Liver (tissue), 3 donors: ENCODE results near the gene NR1I3.

Source experiments
- CTCF ChIP-seq: fragments of 150-350 bp; IDR thresholded peaks from 2 replicates; pipeline ENCODE4 v1.5.1; 2017; ENCODE audit warnings: improper control_type of control experiment, low read depth, low read length; ENCODE audit not compliant: missing input control
- FOXA1 ChIP-seq: IDR thresholded peaks from 2 replicates; pipeline ENCODE4 v1.6.1; 2016; ENCODE audit warnings: antibody characterized with exemption
- JUND ChIP-seq, 2 donors: IDR thresholded peaks; 2 replicates each; pipeline ENCODE4 v1.6.1; 2016; ENCODE audit warnings: antibody characterized with exemption in 2 of 2
- RXRA ChIP-seq, 2 donors: IDR thresholded peaks; 2 replicates each; pipeline ENCODE4 v1.6.1; 2017 to 2018; ENCODE audit warnings: antibody characterized with exemption in 2 of 2, mild to moderate bottlenecking in 1 of 2
- YY1 ChIP-seq: IDR thresholded peaks from 2 replicates; pipeline ENCODE4 v1.6.1; 2016; ENCODE audit warnings: antibody characterized with exemption, mild to moderate bottlenecking
- TF ChIP-seq, protein P1 (sequence below): IDR thresholded peaks from 2 replicates; pipeline ENCODE4 v1.6.1; 2016; ENCODE audit warnings: antibody characterized with exemption
- donor health status: healthy.
- donor health status: healthy.

DNA sequence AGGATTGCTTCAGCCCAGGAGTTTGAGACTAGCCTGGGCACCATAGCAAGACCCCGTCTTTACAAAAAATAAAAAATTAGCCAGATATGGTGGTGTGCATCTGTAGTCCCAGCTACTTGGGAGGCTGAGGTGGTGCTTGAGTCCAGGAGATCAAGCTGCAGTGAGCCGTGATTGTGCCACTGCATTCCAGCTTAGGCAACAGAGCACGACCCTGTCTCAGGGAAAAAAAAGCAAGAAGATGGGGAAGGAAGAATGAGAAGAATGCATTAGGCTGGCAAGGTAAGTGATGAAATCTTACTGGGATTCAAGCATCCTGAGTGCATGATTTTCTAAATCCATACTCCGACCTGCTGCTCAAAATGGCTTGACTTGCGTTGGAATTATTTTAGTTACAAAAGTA lies 27.3 kb upstream of the NR1I3 start:
- TF ChIP-seq YY1: no peak
- no peak for TF ChIP-seq CTCF
- no peak for TF ChIP-seq JUND (IDR thresholded peaks at IDR 0.05)
- TF ChIP-seq, protein P1, sequence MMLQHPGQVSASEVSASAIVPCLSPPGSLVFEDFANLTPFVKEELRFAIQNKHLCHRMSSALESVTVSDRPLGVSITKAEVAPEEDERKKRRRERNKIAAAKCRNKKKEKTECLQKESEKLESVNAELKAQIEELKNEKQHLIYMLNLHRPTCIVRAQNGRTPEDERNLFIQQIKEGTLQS: no peak
- TF ChIP-seq RXRA (IDR thresholded peaks at IDR 0.05): no peak
- no peak for TF ChIP-seq FOXA1
